SKM-1 treated with dmso at 0.1 percent for 144 hours (cell line): ENCODE results near the gene TNP1.
A peak's percentile ranks its signal among the peaks of the same experiment; 100 is the strongest.

Experiments used
- DNase-seq: peaks from one replicate; lab custom pipeline; 2025; ENCODE audit not compliant: unreplicated experiment; lab: John Stamatoyannopoulos, UW

The TNP1 gene

GRCh38 chr2:216875862-216876261 lies 16.0 kb upstream of the TNP1 start:
- DNase-seq: no peak

GRCh38 chr2:216873573-216873972 lies 13.7 kb upstream of the TNP1 start:
- peak; percentile 36 for DNase-seq

GRCh38 chr2:216872624-216873023 lies 12.8 kb upstream of the TNP1 start:
- DNase-seq: no peak

GRCh38 chr2:216872040-216872439 lies 12.2 kb upstream of the TNP1 start:
- no peak for DNase-seq

GRCh38 chr2:216871333-216871934 lies 11.6 kb upstream of the TNP1 start:
- no peak for DNase-seq

GRCh38 chr2:216870508-216871332 lies 10.9 kb upstream of the TNP1 start:
- DNase-seq: no peak

- no peak for DNase-seq
These were observed 6.7 kb upstream of the TNP1 start for GRCh38 chr2:216866515-216867095.

GRCh38 chr2:216865658-216866057 lies 5.8 kb upstream of the TNP1 start:
- no peak for DNase-seq

- no peak for DNase-seq
These were observed 4.1 kb upstream of the TNP1 start for GRCh38 chr2:216863946-216864345.

GRCh38 chr2:216862628-216863398 lies 2.9 kb upstream of the TNP1 start:
- no peak for DNase-seq

- DNase-seq: no peak
These were observed 718 bp upstream of the TNP1 start for GRCh38 chr2:216860426-216861137.

- DNase-seq: no peak
These were observed 1.6 kb downstream of the TNP1 start for GRCh38 chr2:216858312-216858711.

GRCh38 chr2:216857131-216857550 lies 2.7 kb downstream of the TNP1 start:
- DNase-seq: no peak

GRCh38 chr2:216856406-216857065 lies 3.3 kb downstream of the TNP1 start:
- DNase-seq: no peak

- no peak for DNase-seq
These were observed 4.3 kb downstream of the TNP1 start for GRCh38 chr2:216855605-216856004.

- no peak for DNase-seq
These were observed 4.8 kb downstream of the TNP1 start for GRCh38 chr2:216855079-216855478.

GRCh38 chr2:216851486-216852090 lies 8.3 kb downstream of the TNP1 start:
- no peak for DNase-seq

GRCh38 chr2:216850665-216851322 lies 9.1 kb downstream of the TNP1 start:
- no peak for DNase-seq

- no peak for DNase-seq
These were observed 9.9 kb downstream of the TNP1 start for GRCh38 chr2:216849987-216850386.
